H9 (cell line): ENCODE results near the gene GPR156. TPM values are rescaled to one million over a fixed set of nuclear protein-coding genes. Genes with fewer than 3 reads are reported as not detected.

Source experiments
- DNase-seq: peaks from one replicate; pipeline ENCODE4 v3.0.0-alpha.2; 2017
- H2AFZ ChIP-seq: one replicate; pipeline ENCODE4 v1.6.1; 2013; ENCODE audit warnings: mild to moderate bottlenecking, low read length, control low read depth, moderate library complexity
- H2AK5ac ChIP-seq: 2 replicates; pipeline ENCODE4 v1.6.1; 2013; ENCODE audit warnings: low read length, control low read depth, mixed read lengths; ENCODE audit not compliant: insufficient read length
- H2BK120ac ChIP-seq: one replicate; pipeline ENCODE4 v1.6.1; 2013; ENCODE audit warnings: low read depth, mild to moderate bottlenecking, low read length, control low read depth, inconsistent platforms; ENCODE audit not compliant: poor library complexity, severe bottlenecking
- H2BK12ac ChIP-seq: 2 replicates; pipeline ENCODE4 v1.6.1; 2013; ENCODE audit warnings: low read length, control low read depth, mixed read lengths, low read depth; ENCODE audit not compliant: insufficient read length
- H2BK15ac ChIP-seq: 2 replicates; pipeline ENCODE4 v1.6.1; 2013; ENCODE audit warnings: low read depth, low read length, control low read depth
- H2BK20ac ChIP-seq: one replicate; pipeline ENCODE4 v1.6.1; 2013; ENCODE audit warnings: low read depth, mild to moderate bottlenecking, low read length, control low read depth, inconsistent platforms; ENCODE audit not compliant: poor library complexity, severe bottlenecking
- H2BK5ac ChIP-seq: 2 replicates; pipeline ENCODE4 v1.6.1; 2013; ENCODE audit warnings: low read length, control low read depth, mixed read lengths; ENCODE audit not compliant: insufficient read length
- H3K14ac ChIP-seq: 2 replicates; pipeline ENCODE4 v1.6.1; 2013; ENCODE audit warnings: low read length, control low read depth; ENCODE audit not compliant: insufficient read depth
- H3K18ac ChIP-seq: 2 replicates; pipeline ENCODE4 v1.6.1; 2013; ENCODE audit warnings: low read depth, mild to moderate bottlenecking, mixed read lengths, low read length, control low read depth; ENCODE audit not compliant: insufficient read length
- H3K23ac ChIP-seq: 2 replicates; pipeline ENCODE4 v1.6.1; 2013; ENCODE audit warnings: low read length, control low read depth, mixed read lengths, low read depth; ENCODE audit not compliant: insufficient read length
- H3K23me2 ChIP-seq: 2 replicates; pipeline ENCODE4 v1.6.1; 2013; ENCODE audit warnings: low read depth, mild to moderate bottlenecking, mixed read lengths, low read length, control low read depth; ENCODE audit not compliant: insufficient read length, poor library complexity, severe bottlenecking
- H3K27ac ChIP-seq: 2 replicates; pipeline ENCODE4 v1.5.1; 2013; ENCODE audit warnings: low read length, control low read depth, mixed read lengths, low read depth; ENCODE audit not compliant: insufficient read length
- H3K27me3 ChIP-seq: 2 replicates; pipeline ENCODE4 v1.6.1; 2013; ENCODE audit warnings: low read length, control low read depth, inconsistent platforms; ENCODE audit not compliant: insufficient read depth
- H3K4ac ChIP-seq: 2 replicates; pipeline ENCODE4 v1.6.1; 2013; ENCODE audit warnings: low read depth, mild to moderate bottlenecking, control low read depth, inconsistent platforms, low read length, moderate library complexity
- H3K4me1 ChIP-seq: 2 replicates; pipeline ENCODE4 v1.6.1; 2013; ENCODE audit warnings: low read length, control low read depth, inconsistent platforms; ENCODE audit not compliant: insufficient read depth
- H3K4me2 ChIP-seq: 2 replicates; pipeline ENCODE4 v1.6.1; 2013; ENCODE audit warnings: low read length, control low read depth, mixed read lengths; ENCODE audit not compliant: insufficient read length, insufficient read depth
- H3K56ac ChIP-seq: 2 replicates; pipeline ENCODE4 v1.6.1; 2013; ENCODE audit warnings: low read depth, mild to moderate bottlenecking, mixed read lengths, low read length, control low read depth; ENCODE audit not compliant: insufficient read length
- H3K79me1 ChIP-seq: 2 replicates; pipeline ENCODE4 v1.6.1; 2013; ENCODE audit warnings: low read depth, mild to moderate bottlenecking, moderate library complexity, low read length, control low read depth, inconsistent platforms; ENCODE audit not compliant: insufficient read depth, poor library complexity, severe bottlenecking
- H3K79me2 ChIP-seq: 2 replicates; pipeline ENCODE4 v1.6.1; 2013; ENCODE audit warnings: low read length, control low read depth, inconsistent platforms; ENCODE audit not compliant: insufficient read depth
- H3K9ac ChIP-seq: 2 replicates; pipeline ENCODE4 v1.6.1; 2013; ENCODE audit warnings: low read length, control low read depth, mixed read lengths; ENCODE audit not compliant: insufficient read length; ENCODE audit errors: extremely low read depth
- H3K9me3 ChIP-seq: one replicate; pipeline ENCODE4 v1.6.1; 2013; ENCODE audit warnings: low read depth, low read length, inconsistent platforms; ENCODE audit not compliant: control insufficient read depth
- H3T11ph ChIP-seq: one replicate; pipeline ENCODE4 v1.6.1; 2013; ENCODE audit warnings: mild to moderate bottlenecking, low read length, control low read depth, inconsistent platforms
- H4K20me1 ChIP-seq: one replicate; pipeline ENCODE4 v1.6.1; 2013; ENCODE audit not compliant: control insufficient read depth, insufficient read length, insufficient read depth
- H4K5ac ChIP-seq: 2 replicates; pipeline ENCODE4 v1.6.1; 2013; ENCODE audit warnings: low read depth, mild to moderate bottlenecking, mixed read lengths, low read length, control low read depth; ENCODE audit not compliant: insufficient read length
- H4K8ac ChIP-seq: replicated peaks from 2 replicates; pipeline ENCODE4 v1.6.1; 2013; ENCODE audit warnings: low read length, control low read depth, mixed read lengths, low read depth; ENCODE audit not compliant: insufficient read length
- H4K91ac ChIP-seq: 2 replicates; pipeline ENCODE4 v1.6.1; 2013; ENCODE audit warnings: low read depth, mild to moderate bottlenecking, moderate library complexity, mixed read lengths, low read length, control low read depth; ENCODE audit not compliant: insufficient read length
- H3K27ac Mint-ChIP-seq, 3 experiments: 2 replicates in 2 of 3; 3 replicates in 1 of 3; pipeline ENCODE4 v1.8.0; 2020 to 2021; ENCODE audit warnings: mixed read lengths in 3 of 3, mild to moderate bottlenecking in 1 of 3, moderate library complexity in 1 of 3
- H3K27me3 Mint-ChIP-seq: 2 replicates; pipeline ENCODE4 v1.8.0; 2021; ENCODE audit warnings: low read depth, mild to moderate bottlenecking, moderate library complexity, mixed read lengths
- H3K36me3 Mint-ChIP-seq, 3 experiments: 2 replicates in 2 of 3; 3 replicates in 1 of 3; pipeline ENCODE4 v1.8.0; 2020 to 2021; ENCODE audit warnings: low read depth in 3 of 3, mixed read lengths in 3 of 3; ENCODE audit not compliant: insufficient read depth in 1 of 3
- H3K4me1 Mint-ChIP-seq, 2 experiments: 2 replicates each; pipeline ENCODE4 v1.8.0; 2020; ENCODE audit warnings: mixed read lengths in 2 of 2
- H3K4me3 Mint-ChIP-seq, 2 experiments: 2 replicates in 1 of 2; 3 replicates in 1 of 2; pipeline ENCODE4 v1.8.0; 2020 to 2021; ENCODE audit warnings: mild to moderate bottlenecking in 2 of 2, mixed read lengths in 2 of 2, moderate library complexity in 1 of 2
- H3K9me3 Mint-ChIP-seq, 2 experiments: 2 replicates in 1 of 2; 3 replicates in 1 of 2; pipeline ENCODE4 v1.8.0; 2020; ENCODE audit warnings: mild to moderate bottlenecking in 2 of 2, mixed read lengths in 2 of 2, moderate library complexity in 1 of 2
- WGBS: extraction: QIAGEN DNeasy Blood & Tissue Kit; methylation state at CpG from one replicate; pipeline ENCODE4 v1.1.7; 2013; ENCODE audit warnings: missing lambda C conversion rate, low lambda C conversion rate, mixed read lengths; ENCODE audit not compliant: insufficient read length; ENCODE audit errors: extremely low coverage; 5-methylcytosine and 5-hydroxymethylcytosine counted together
- total RNA-seq: library from RNA; stranded (reverse); gene quantifications from 2 replicates; pipeline ENCODE4 v1.2.1, GENCODE V29; 2021
- TF ChIP-seq, protein P1 (sequence below): fragments of 200-600 bp; sonication (generic); conservative IDR thresholded peaks from 3 replicates; pipeline ENCODE4 v1.8.0; 2021; ENCODE audit warnings: antibody characterized with exemption, mild to moderate bottlenecking

The GPR156 gene
- total RNA-seq, 1 experiment from 2014 or later = 1.8 TPM

DNA sequence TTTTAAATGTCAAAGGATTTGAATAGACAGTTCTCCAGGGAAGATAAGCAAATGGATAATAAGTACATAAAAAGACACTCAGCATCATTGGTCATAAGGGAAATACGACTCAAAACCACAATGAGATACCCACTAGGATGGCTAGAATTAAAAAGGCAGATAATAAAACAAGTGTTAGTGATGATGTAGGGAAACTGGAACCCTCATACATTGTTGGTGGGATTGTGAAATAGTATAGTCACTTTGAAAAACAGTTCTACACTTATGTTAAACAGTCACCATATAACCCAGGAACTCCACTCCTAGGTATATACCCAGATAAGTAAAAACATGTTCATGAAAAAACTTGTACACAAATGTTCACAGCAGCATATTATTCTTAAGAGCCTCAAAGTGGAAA is 72.5 kb downstream of the GPR156 start:
- TF ChIP-seq, protein P1, sequence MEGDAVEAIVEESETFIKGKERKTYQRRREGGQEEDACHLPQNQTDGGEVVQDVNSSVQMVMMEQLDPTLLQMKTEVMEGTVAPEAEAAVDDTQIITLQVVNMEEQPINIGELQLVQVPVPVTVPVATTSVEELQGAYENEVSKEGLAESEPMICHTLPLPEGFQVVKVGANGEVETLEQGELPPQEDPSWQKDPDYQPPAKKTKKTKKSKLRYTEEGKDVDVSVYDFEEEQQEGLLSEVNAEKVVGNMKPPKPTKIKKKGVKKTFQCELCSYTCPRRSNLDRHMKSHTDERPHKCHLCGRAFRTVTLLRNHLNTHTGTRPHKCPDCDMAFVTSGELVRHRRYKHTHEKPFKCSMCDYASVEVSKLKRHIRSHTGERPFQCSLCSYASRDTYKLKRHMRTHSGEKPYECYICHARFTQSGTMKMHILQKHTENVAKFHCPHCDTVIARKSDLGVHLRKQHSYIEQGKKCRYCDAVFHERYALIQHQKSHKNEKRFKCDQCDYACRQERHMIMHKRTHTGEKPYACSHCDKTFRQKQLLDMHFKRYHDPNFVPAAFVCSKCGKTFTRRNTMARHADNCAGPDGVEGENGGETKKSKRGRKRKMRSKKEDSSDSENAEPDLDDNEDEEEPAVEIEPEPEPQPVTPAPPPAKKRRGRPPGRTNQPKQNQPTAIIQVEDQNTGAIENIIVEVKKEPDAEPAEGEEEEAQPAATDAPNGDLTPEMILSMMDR = no peak
- Histone ChIP-seq H3K23me2 (no peaks in the 10 kb centered on the region), H3T11ph (no peak overlapping the region), H3K9ac (no peak overlapping the region), H2BK12ac (no peak overlapping the region), H3K4ac (no peak overlapping the region), H4K91ac (no peak overlapping the region), H4K20me1 (no peaks in the 10 kb centered on the region), H4K5ac (no peak overlapping the region), H3K18ac (no peak overlapping the region), H2AFZ (no peak overlapping the region), H2BK20ac (no peak overlapping the region), H3K79me1 (no peaks in the 10 kb centered on the region), H3K27me3 (no peaks in the 10 kb centered on the region), H3K79me2 (no peaks in the 10 kb centered on the region), H3K4me2 (no peak overlapping the region), H3K9me3 (no peaks in the 10 kb centered on the region), H3K14ac (no peak overlapping the region), H2BK15ac (no peak overlapping the region), H3K27ac (no peak overlapping the region), H2BK5ac (no peak overlapping the region), H2BK120ac (no peak overlapping the region), H3K4me1 (no peaks in the 10 kb centered on the region; the same call in 1 of the 2 replicates), H3K23ac (no peak overlapping the region), H2AK5ac (no peak overlapping the region), H4K8ac (no peak overlapping the region), H3K56ac (no peak overlapping the region)
- H3K4me3 Mint-ChIP-seq = no peak overlapping the region
- no peaks in the 10 kb centered on the region for H3K36me3 Mint-ChIP-seq
- no CpG with 5 or more reads among the region's 1 CpG for WGBS
- H3K4me1 Mint-ChIP-seq = peaks cover 4 to 8% of the 10 kb centered on the region in 2 experiments
- no peaks in the 10 kb centered on the region for H3K27me3 Mint-ChIP-seq
- H3K27ac Mint-ChIP-seq = no peak overlapping the region
- H3K9me3 Mint-ChIP-seq = no peaks in the 10 kb centered on the region; a peak in 1 of 5 replicates
- DNase-seq = no peak
